Fibroblast of lung (primary cell): Measurements from ENCODE around the gene DNAH14. TPM values are rescaled to one million over a fixed set of nuclear protein-coding genes. Genes with fewer than 3 reads are reported as not detected.
"Not testable (repeated sequence)": the region's sequence is repeated elsewhere in the genome, so short reads cannot be mapped to it uniquely, and the experiment has no call there.

Experiments
- DNase-seq, 2 donors: peaks; one replicate each; pipeline versions ENCODE4 v3.0.0 to v3.0.0-alpha.2; 2010; ENCODE audit warnings: low read depth in 2 of 2
- H2AFZ ChIP-seq: 2 replicates; pipeline ENCODE4 v1.5.1; 2012; ENCODE audit warnings: low read length, control low read depth, inconsistent platforms
- H3K27ac ChIP-seq: 2 replicates; pipeline ENCODE4 v1.5.1; 2011; ENCODE audit warnings: low read length, control low read depth; ENCODE audit not compliant: insufficient read depth
- H3K27me3 ChIP-seq: 2 replicates; pipeline ENCODE4 v1.5.1; 2011; ENCODE audit warnings: mild to moderate bottlenecking, low read length; ENCODE audit not compliant: control insufficient read depth, insufficient read depth
- H3K36me3 ChIP-seq: 2 replicates; pipeline ENCODE4 v1.5.1; 2011; ENCODE audit warnings: low read length; ENCODE audit not compliant: control insufficient read depth, insufficient read depth
- H3K4me1 ChIP-seq: 2 replicates; pipeline ENCODE4 v1.5.1; 2011; ENCODE audit warnings: low read length; ENCODE audit not compliant: control insufficient read depth, insufficient read depth; ENCODE audit errors: extremely low read depth
- H3K4me2 ChIP-seq: 2 replicates; pipeline ENCODE4 v1.5.1; 2011; ENCODE audit warnings: low read length, control low read depth; ENCODE audit not compliant: insufficient read depth; ENCODE audit errors: extremely low read depth
- H3K4me3 ChIP-seq, 4 experiments: fragments of 200-600 bp in 1 of 4; sonication (generic) in 1 of 4; replicated peaks in 1 of 4; 2 replicates each; pipeline ENCODE4 v1.5.1; 2011 to 2016; ENCODE audit warnings: low read length in 4 of 4, low read depth in 3 of 4, mild to moderate bottlenecking in 3 of 4, control low read depth in 2 of 4, inconsistent platforms in 1 of 4, mixed read lengths in 1 of 4; ENCODE audit not compliant: insufficient read depth in 1 of 4; ENCODE audit errors: control extremely low read depth in 1 of 4
- H3K79me2 ChIP-seq: 2 replicates; pipeline ENCODE4 v1.5.1; 2012; ENCODE audit warnings: mild to moderate bottlenecking, low read length, inconsistent platforms; ENCODE audit not compliant: control insufficient read depth, insufficient read depth
- H3K9ac ChIP-seq: 2 replicates; pipeline ENCODE4 v1.5.1; 2011; ENCODE audit warnings: mild to moderate bottlenecking, low read length, control low read depth; ENCODE audit not compliant: insufficient read depth
- H3K9me3 ChIP-seq: 2 replicates; pipeline ENCODE4 v1.5.1; 2012; ENCODE audit warnings: low read depth, low read length; ENCODE audit not compliant: control insufficient read depth, insufficient read depth
- H4K20me1 ChIP-seq: 2 replicates; pipeline ENCODE4 v1.5.1; 2011; ENCODE audit warnings: low read length; ENCODE audit not compliant: control insufficient read depth, insufficient read depth; ENCODE audit errors: extremely low read depth
- EZH2 ChIP-seq: IDR thresholded peaks from 2 replicates; pipeline ENCODE4 v1.5.1; 2012; ENCODE audit warnings: low read length, control low read depth, mild to moderate bottlenecking; ENCODE audit errors: missing control alignments
- polyA plus RNA-seq, 2 donors: library from polyadenylated mRNA; depleted of rRNA in 1 of 2; stranded (reverse) in 1 of 2; unstranded in 1 of 2; fragments of >200 nt; gene quantifications; 2 replicates each; pipeline ENCODE4 v1.2.1, GENCODE V29; 2011 to 2012; ENCODE audit warnings: missing spikeins in 1 of 2
- total RNA-seq: library from RNA; depleted of rRNA; stranded (reverse); fragments of >200 nt; gene quantifications from 2 replicates; pipeline ENCODE4 v1.2.1, GENCODE V29; 2014
- TF ChIP-seq, protein P1 (sequence below), 2 donors: IDR thresholded peaks in 1 of 2; conservative IDR thresholded peaks in 1 of 2; 1 replicate in 1 of 2; 2 replicates in 1 of 2; pipeline ENCODE4 v1.5.1; 2011 to 2012; ENCODE audit warnings: low read length in 2 of 2, control low read depth in 1 of 2, inconsistent platforms in 1 of 2, low read depth in 1 of 2, mild to moderate bottlenecking in 1 of 2

DNAH14 gene
- total and polyA plus RNA-seq, 2 donors (not counting 1 experiment from before 2014, with no cell fraction given) = 5.4 to 19.7 TPM

DNA sequence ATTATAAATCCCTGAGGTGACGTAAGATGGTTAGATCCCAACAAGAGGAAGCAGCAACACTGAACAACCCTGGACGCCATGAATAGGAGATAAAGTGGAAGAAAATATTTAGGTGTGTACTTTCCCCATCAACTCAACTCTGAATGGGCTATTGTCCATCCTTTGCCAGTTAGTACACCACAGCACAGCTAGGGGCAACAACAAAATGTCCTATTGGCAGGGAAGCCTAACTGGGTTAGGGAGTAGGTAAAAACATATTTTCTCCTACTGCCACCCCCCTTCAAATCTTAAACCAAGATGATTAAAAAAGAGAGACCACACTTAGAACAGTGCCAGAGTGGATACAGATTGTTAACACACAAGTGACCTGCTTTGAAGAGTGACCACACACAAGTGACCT, 278.3 kb downstream of the DNAH14 start:
- Histone ChIP-seq H4K20me1 (no peaks in the 10 kb centered on the region), H3K9ac (no peak overlapping the region), H3K36me3 (no peaks in the 10 kb centered on the region), H3K4me1 (no peaks in the 10 kb centered on the region), H3K27ac (no peak overlapping the region), H3K9me3 (no peaks in the 10 kb centered on the region), H3K4me2 (no peak overlapping the region), H3K27me3 (no peaks in the 10 kb centered on the region), H2AFZ (no peak overlapping the region), H3K79me2 (no peaks in the 10 kb centered on the region), H3K4me3 (no peak overlapping the region)
- TF ChIP-seq, protein P1, sequence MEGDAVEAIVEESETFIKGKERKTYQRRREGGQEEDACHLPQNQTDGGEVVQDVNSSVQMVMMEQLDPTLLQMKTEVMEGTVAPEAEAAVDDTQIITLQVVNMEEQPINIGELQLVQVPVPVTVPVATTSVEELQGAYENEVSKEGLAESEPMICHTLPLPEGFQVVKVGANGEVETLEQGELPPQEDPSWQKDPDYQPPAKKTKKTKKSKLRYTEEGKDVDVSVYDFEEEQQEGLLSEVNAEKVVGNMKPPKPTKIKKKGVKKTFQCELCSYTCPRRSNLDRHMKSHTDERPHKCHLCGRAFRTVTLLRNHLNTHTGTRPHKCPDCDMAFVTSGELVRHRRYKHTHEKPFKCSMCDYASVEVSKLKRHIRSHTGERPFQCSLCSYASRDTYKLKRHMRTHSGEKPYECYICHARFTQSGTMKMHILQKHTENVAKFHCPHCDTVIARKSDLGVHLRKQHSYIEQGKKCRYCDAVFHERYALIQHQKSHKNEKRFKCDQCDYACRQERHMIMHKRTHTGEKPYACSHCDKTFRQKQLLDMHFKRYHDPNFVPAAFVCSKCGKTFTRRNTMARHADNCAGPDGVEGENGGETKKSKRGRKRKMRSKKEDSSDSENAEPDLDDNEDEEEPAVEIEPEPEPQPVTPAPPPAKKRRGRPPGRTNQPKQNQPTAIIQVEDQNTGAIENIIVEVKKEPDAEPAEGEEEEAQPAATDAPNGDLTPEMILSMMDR (conservative IDR thresholded peaks at IDR 0.05 in 1 of 2, IDR thresholded peaks at IDR 0.05 in 1 of 2; ENCODE audit: low read depth in 1 of 2, low read length in 2 of 2) = no peak
- TF ChIP-seq EZH2 = no peak
- no peak for DNase-seq

DNA sequence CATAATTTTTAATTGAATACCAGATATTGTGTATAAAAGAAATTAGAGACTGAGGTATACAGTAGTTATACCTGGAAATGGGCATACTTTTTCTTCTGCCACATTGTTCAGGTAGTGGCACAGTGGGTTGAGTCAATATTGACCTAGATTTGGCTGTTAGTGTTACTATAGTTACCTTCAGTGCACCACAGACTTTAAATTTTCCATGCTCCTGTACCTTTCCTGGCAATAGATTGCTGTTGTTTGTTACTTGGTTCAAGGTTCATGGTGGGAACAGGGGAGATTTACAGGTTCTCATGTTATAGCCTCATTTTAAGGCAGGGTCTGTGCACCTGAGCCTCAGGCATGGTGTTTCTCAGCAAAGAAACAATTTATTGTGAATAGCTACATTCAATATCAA, 279.7 kb downstream of the DNAH14 start:
- Histone ChIP-seq H3K9me3 (no peaks in the 10 kb centered on the region), H3K4me3 (no peak overlapping the region), H4K20me1 (no peaks in the 10 kb centered on the region), H2AFZ (no peak overlapping the region), H3K79me2 (no peaks in the 10 kb centered on the region), H3K4me2 (no peak overlapping the region), H3K27ac (no peak overlapping the region), H3K9ac (no peak overlapping the region), H3K4me1 (no peaks in the 10 kb centered on the region), H3K36me3 (no peaks in the 10 kb centered on the region), H3K27me3 (no peaks in the 10 kb centered on the region)
- no peak for TF ChIP-seq EZH2
- TF ChIP-seq, protein P1 (conservative IDR thresholded peaks at IDR 0.05 in 1 of 2, IDR thresholded peaks at IDR 0.05 in 1 of 2; ENCODE audit: low read depth in 1 of 2, low read length in 2 of 2) = no peak
- DNase-seq = no peak

DNA sequence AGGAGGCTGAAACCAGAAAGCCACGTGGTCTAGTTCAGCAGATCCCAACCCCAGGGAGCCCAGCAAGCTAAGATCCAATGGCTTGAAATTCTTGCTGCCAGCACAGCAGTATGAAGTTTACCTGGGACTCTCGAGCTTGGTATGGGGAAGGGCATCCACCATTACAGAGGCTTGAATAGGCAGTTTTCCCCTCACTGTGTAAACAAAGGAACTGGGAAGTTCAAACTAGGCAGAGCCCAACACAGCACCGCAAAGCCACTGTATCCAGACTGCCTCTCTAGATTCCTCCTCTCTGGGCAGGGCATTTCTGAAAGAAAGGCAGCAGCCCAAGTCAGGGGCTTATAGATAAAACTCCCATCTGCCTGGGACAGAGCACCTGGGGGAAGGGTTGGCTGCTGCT, 280.7 kb downstream of the DNAH14 start:
- H3K4me3 ChIP-seq, H3K27ac ChIP-seq, H3K36me3 ChIP-seq, H3K79me2 ChIP-seq, DNase-seq, H3K4me2 ChIP-seq, H3K27me3 ChIP-seq, H3K9me3 ChIP-seq, H2AFZ ChIP-seq, H3K9ac ChIP-seq, H4K20me1 ChIP-seq, H3K4me1 ChIP-seq: not testable (repeated sequence)

DNA sequence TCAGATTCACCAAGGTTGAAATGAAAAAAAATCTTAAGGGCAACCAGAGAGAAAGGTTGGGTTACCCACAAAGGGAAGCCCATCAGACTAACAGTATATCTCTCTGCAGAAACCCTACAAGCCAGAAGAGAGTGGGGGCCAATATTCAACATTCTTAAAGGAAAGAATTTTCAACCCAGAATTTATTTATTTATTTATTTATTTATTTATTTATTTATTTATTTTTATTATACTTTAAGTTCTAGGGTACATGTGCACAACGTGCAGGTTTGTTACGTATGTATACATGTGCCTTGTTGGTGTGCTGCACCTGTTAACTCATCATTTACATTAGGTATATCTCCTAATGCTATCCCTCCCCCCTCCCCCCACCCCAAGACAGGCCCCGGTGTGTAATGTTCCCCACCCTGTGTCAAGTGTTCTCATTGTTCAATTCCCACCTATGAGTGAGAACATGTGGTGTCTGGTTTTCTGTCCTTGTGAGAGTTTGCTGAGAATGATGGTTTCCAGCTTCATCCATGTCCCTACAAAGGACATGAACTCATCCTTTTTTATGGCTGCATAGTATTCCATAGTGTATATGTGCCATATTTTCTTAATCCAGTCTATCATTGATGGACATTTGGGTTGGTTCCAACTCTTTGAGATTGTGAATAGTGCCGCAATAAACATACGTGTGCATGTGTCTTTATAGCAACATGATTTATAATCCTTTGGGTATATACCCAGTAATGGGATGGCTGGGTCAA, 282.4 kb downstream of the DNAH14 start:
- not testable (repeated sequence) for H3K36me3 ChIP-seq, DNase-seq, H4K20me1 ChIP-seq, H3K9me3 ChIP-seq, H3K27me3 ChIP-seq, H2AFZ ChIP-seq, H3K9ac ChIP-seq, H3K79me2 ChIP-seq, H3K27ac ChIP-seq, H3K4me3 ChIP-seq, H3K4me1 ChIP-seq, H3K4me2 ChIP-seq
